ENCODE data around the gene PCDHGA8.
A peak's percentile ranks its signal among the peaks of the same experiment; 100 is the strongest.

Gene PCDHGA8

DNA sequence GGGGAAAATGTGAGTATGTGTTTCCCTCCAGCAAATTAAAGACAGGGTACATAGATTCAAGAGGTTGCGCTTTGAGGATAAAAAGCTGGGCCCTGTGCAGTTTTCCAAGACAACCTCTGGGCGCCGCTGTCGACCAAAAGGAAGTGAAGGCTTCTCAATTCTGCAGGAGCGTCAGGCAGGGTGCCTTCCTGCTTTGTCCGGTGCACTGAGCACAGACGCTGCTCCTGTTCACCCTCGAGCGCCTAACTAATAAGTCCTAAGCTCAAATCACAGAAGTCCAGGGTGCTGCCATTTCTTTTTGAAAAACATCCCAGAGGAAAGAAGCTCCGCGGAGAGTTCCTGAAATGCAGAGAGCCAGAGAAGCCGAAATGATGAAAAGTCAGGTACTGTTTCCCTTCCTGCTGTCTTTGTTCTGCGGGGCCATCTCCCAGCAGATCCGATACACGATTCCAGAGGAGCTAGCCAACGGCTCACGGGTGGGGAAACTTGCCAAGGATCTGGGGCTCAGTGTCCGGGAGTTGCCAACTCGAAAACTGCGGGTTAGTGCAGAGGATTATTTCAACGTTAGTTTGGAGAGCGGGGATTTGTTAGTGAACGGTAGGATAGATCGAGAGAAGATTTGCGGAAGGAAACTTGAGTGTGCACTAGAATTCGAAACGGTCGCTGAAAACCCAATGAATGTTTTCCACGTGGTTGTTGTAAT lies 42.4 kb upstream of the PCDHGA8 start, which contains the start of gene PCDHGB1:
TSS of gene PCDHGB1 (plus strand) at position 183 of the 703 bp plus-strand sequence. CDS start at position 345, 162 bp downstream.
- peak within 1 kb of the TSS in 1 of 2 donors; percentile 42 for H3K4me3 ChIP-seq (replicated peaks in 1 of 2; ENCODE audit: low read depth in 2 of 2, low read length in 2 of 2)
- peak; percentile 49 to 69 for DNase-seq (ENCODE audit: low read depth in 2 of 2)

GRCh38 chr5:141351591-141351990 lies 40.8 kb upstream of the PCDHGA8 start:
- TF ChIP-seq, protein P1, sequence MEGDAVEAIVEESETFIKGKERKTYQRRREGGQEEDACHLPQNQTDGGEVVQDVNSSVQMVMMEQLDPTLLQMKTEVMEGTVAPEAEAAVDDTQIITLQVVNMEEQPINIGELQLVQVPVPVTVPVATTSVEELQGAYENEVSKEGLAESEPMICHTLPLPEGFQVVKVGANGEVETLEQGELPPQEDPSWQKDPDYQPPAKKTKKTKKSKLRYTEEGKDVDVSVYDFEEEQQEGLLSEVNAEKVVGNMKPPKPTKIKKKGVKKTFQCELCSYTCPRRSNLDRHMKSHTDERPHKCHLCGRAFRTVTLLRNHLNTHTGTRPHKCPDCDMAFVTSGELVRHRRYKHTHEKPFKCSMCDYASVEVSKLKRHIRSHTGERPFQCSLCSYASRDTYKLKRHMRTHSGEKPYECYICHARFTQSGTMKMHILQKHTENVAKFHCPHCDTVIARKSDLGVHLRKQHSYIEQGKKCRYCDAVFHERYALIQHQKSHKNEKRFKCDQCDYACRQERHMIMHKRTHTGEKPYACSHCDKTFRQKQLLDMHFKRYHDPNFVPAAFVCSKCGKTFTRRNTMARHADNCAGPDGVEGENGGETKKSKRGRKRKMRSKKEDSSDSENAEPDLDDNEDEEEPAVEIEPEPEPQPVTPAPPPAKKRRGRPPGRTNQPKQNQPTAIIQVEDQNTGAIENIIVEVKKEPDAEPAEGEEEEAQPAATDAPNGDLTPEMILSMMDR (IDR thresholded peaks at IDR 0.05; ENCODE audit: low read depth, low read length) = no peak
- no peak overlapping the region for H3K4me3 ChIP-seq (replicated peaks in 1 of 2; ENCODE audit: low read depth in 2 of 2, low read length in 2 of 2)
- DNase-seq (ENCODE audit: low read depth in 2 of 2) = no peak

More for the DNA sequence above, 42.4 kb upstream of the PCDHGA8 start, which contains the start of gene PCDHGB1:
- TF ChIP-seq, protein P1 (IDR thresholded peaks at IDR 0.05; ENCODE audit: low read depth, low read length) = peak; percentile 57

DNA sequence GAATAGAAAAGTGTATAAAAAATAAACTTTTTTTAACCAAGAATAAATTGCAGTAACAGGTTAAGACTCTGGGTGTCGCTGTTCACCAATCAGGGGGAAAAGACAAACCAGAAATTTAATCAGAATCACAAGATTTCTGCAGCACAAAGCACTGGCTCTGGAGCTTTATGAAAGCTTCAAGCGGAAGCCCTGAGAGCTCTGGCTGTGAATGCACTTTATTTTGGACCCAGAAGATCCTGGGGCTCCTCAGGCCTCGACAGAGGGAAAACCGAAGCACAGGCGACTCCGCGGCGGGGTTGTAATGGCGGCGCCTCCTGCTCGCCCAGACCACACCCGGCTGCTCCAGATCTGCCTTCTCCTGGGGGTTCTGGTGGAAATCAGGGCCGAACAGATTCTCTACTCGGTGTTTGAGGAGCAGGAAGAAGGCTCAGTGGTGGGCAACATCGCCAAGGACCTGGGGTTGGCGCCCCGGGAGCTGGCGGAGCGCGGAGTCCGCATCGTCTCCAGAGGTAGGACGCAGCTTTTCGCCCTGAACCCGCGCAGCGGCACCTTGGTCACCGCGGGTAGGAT lies 37.4 kb upstream of the PCDHGA8 start, which contains the start of gene PCDHGA4:
TSS of gene PCDHGA4 (plus strand) at position 122 of the 570 bp plus-strand sequence. CDS start at position 209, 87 bp downstream.
- DNase-seq (ENCODE audit: low read depth in 2 of 2) = peak; percentile 31 to 50
- H3K4me3 ChIP-seq (replicated peaks in 1 of 2; ENCODE audit: low read depth in 2 of 2, low read length in 2 of 2) = peak within 1 kb of the TSS; percentile 33 to 52
- TF ChIP-seq, protein P1 (IDR thresholded peaks at IDR 0.05; ENCODE audit: low read depth, low read length) = peak; percentile 56

DNA sequence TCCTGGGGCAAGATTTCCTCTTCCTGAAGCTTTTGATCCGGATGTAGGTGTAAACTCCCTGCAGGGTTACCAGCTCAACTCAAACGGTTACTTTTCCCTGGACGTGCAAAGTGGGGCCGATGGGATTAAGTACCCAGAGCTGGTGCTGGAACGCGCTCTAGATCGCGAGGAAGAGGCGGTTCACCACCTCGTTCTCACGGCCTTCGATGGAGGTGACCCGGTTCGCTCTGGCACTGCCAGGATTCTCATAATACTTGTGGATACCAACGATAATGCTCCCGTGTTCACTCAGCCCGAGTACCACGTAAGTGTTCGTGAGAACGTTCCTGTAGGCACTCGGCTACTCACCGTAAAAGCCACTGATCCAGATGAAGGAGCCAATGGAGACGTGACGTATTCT lies 36.8 kb upstream of the PCDHGA8 start:
- TF ChIP-seq, protein P1 (IDR thresholded peaks at IDR 0.05; ENCODE audit: low read depth, low read length) = no peak
- peak overlapping the region in 1 of 2 donors; percentile 52 for H3K4me3 ChIP-seq (replicated peaks in 1 of 2; ENCODE audit: low read depth in 2 of 2, low read length in 2 of 2)
- DNase-seq (ENCODE audit: low read depth in 2 of 2) = no peak

- TF ChIP-seq, protein P1 (IDR thresholded peaks at IDR 0.05; ENCODE audit: low read depth, low read length) = no peak
- DNase-seq (ENCODE audit: low read depth in 2 of 2) = no peak
- H3K4me3 ChIP-seq (replicated peaks in 1 of 2; ENCODE audit: low read depth in 2 of 2, low read length in 2 of 2) = no peak overlapping the region
These were observed 36.3 kb upstream of the PCDHGA8 start for GRCh38 chr5:141356133-141356532.

DNA sequence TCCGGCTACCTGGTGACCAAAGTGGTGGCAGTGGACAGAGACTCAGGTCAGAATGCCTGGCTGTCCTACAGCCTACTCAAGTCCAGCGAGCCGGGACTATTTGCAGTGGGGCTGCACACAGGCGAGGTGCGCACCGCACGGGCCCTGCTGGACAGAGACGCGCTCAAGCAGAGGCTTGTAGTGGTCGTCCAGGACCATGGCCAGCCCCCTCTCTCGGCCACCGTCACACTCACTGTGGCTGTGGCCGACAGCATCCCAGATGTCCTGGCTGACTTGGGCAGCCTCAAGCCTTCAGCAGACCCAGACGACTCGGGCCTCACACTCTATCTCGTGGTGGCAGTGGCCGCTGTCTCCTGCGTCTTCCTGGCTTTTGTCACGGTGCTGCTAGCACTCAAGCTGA lies 35.5 kb upstream of the PCDHGA8 start:
- DNase-seq (ENCODE audit: low read depth in 2 of 2) = no peak
- no peak overlapping the region for H3K4me3 ChIP-seq (replicated peaks in 1 of 2; ENCODE audit: low read depth in 2 of 2, low read length in 2 of 2)
- TF ChIP-seq, protein P1 (IDR thresholded peaks at IDR 0.05; ENCODE audit: low read depth, low read length) = no peak

All from cardiac fibroblast (primary cell).